ENCODE results near the gene GOLGA2. TPM values are rescaled to one million over a fixed set of nuclear protein-coding genes. Genes with fewer than 3 reads are reported as not detected.
A peak's percentile ranks its signal among the peaks of the same experiment; 100 is the strongest.

The GOLGA2 gene
- total RNA-seq, 1 donor from 2014 or later = 64.1 TPM

DNA sequence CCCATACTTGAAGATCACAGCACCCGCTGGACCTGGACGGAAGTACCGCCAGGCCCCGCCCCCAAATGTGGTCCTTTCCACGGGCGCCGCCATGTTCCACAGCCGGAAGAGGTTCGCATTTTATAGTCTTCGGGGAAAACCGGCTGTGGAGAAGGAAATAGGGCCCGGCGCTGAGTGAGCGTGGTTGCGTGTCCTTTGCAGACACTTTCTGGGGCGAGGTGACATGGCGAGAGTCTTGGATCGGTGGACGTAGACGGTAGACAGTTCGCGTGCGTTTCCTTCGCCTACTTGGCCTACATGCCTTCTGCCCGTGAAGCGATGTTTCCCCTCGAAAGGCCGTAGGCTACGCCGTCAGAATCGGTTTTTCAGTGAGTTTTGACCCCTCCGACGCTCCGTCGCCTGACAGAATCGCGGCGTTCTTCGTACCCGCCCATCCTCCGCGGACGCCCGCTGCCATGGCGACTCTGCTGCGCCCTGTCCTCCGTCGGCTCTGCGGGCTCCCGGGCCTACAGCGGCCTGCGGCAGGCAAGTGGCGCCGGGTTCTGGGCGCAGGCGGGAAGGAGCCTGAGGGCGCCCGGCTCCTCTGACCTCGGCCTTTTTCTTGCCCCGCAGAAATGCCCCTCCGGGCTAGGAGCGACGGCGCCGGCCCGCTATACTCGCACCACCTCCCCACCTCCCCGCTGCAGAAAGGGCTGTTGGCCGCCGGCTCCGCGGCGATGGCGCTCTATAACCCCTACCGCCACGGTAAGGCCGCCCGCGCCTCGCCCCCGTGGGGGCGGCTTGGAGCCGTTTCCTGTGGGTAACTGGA is 46.8 kb upstream of the GOLGA2 start, which contains the start of the genes COQ4 and TRUB2:
Gene COQ4 (plus strand): TSS at position 436 of the 808 bp plus-strand sequence. CDS start 20 bp downstream, at position 456.
Gene TRUB2 (minus strand): TSS at position 44 of the 808 bp plus-strand sequence. CDS start 39 bp downstream, at position 5.
- TF ChIP-seq CTCF (conservative IDR thresholded peaks at IDR 0.05) = no peak
- Mint-ChIP-seq H3K36me3 (ENCODE audit: low read depth) (peaks cover 3% of the 10 kb centered on the region), H3K27me3 (ENCODE audit: low read depth) (peaks cover 2% of the 10 kb centered on the region), H3K4me3 (peak within 1 kb of the TSS; percentile 98), H3K9me3 (no peaks in the 10 kb centered on the region), H3K27ac (ENCODE audit: unreplicated experiment) (peak within 1 kb of the TSS; percentile 99), H3K4me1 (peaks cover 26% of the 10 kb centered on the region)
- DNase-seq (ENCODE audit: low read depth, low spot score) = peak; percentile 84

GRCh38 chr9:128321879-128322403 is 46.1 kb upstream of the GOLGA2 start:
- peaks cover 26% of the 10 kb centered on the region for H3K4me1 Mint-ChIP-seq
- H3K27me3 Mint-ChIP-seq (ENCODE audit: low read depth) = peaks cover 2% of the 10 kb centered on the region
- H3K4me3 Mint-ChIP-seq = peak overlapping the region; percentile 98
- no peak for DNase-seq (ENCODE audit: low read depth, low spot score)
- TF ChIP-seq CTCF (conservative IDR thresholded peaks at IDR 0.05) = no peak
- peaks cover 6% of the 10 kb centered on the region for H3K36me3 Mint-ChIP-seq (ENCODE audit: low read depth)
- peak overlapping the region; percentile 46 for H3K27ac Mint-ChIP-seq (ENCODE audit: unreplicated experiment)
- H3K9me3 Mint-ChIP-seq = no peaks in the 10 kb centered on the region

DNA sequence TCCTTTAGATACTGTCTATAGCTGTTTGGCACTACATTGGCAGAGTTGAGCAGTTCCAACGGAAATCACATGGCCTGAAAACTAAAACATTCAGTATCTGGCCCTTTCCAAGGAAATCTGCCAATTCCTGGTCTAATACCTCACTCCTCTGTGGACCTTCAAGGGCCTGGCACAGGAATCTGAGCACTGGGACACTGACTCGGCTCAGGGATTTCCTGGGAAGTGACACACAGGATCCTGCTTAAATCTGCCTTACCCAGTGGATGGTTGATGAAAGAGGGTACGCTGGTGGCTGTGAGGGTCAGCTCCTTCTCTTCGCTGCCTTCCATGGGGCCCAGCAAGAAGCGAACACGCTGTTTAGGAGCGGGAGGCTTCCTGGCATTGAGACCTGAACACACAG is 45.5 kb upstream of the GOLGA2 start:
- H3K27me3 Mint-ChIP-seq (ENCODE audit: low read depth) = peaks cover 2% of the 10 kb centered on the region
- TF ChIP-seq CTCF (conservative IDR thresholded peaks at IDR 0.05) = no peak

DNA sequence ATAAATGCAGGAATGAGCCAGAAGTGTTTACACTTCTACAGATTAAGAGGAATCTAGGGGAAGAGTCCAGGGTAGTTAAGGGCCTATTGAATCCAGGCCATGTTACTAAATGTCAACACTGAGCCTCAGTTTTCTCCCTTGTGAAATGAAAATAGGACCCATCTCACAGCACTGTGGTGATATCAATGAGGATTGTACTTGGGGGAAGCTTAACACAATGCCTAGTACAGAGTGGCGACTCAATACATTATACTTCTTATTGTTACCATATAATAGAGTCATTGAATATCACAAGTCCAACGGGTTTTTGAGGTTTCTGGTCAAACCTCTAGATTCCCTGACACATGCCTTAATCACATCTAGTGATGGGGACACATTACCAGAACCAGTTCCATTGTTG is 41.8 kb upstream of the GOLGA2 start:
- Mint-ChIP-seq H3K27ac (ENCODE audit: unreplicated experiment) (no peak overlapping the region), H3K27me3 (ENCODE audit: low read depth) (peaks cover 2% of the 10 kb centered on the region), H3K4me1 (peaks cover 17% of the 10 kb centered on the region), H3K36me3 (ENCODE audit: low read depth) (peaks cover 4% of the 10 kb centered on the region), H3K4me3 (peak overlapping the region; percentile 65), H3K9me3 (no peaks in the 10 kb centered on the region)
- no peak for TF ChIP-seq CTCF (conservative IDR thresholded peaks at IDR 0.05)
- DNase-seq (ENCODE audit: low read depth, low spot score) = no peak

More for the DNA sequence above, 45.5 kb upstream of the GOLGA2 start:
- Mint-ChIP-seq H3K9me3 (no peaks in the 10 kb centered on the region), H3K36me3 (ENCODE audit: low read depth) (peaks cover 6% of the 10 kb centered on the region), H3K27ac (ENCODE audit: unreplicated experiment) (no peak overlapping the region), H3K4me3 (peak overlapping the region; percentile 98), H3K4me1 (peaks cover 31% of the 10 kb centered on the region)
- DNase-seq (ENCODE audit: low read depth, low spot score) = no peak

- Mint-ChIP-seq H3K4me3 (peak overlapping the region; percentile 59), H3K27ac (ENCODE audit: unreplicated experiment) (peak overlapping the region; percentile 50), H3K9me3 (no peaks in the 10 kb centered on the region), H3K4me1 (peaks cover 6% of the 10 kb centered on the region), H3K36me3 (ENCODE audit: low read depth) (peaks cover 4% of the 10 kb centered on the region), H3K27me3 (ENCODE audit: low read depth) (no peaks in the 10 kb centered on the region)
- DNase-seq (ENCODE audit: low read depth, low spot score) = no peak
- no peak for TF ChIP-seq CTCF (conservative IDR thresholded peaks at IDR 0.05)
Measured at GRCh38 chr9:128316421-128316820, 40.6 kb upstream of the GOLGA2 start.
